ENCODE results near the gene USE1. TPM values are rescaled to one million over a fixed set of nuclear protein-coding genes. Genes with fewer than 3 reads are reported as not detected.

Gene USE1
- total and polyA plus RNA-seq, 9 of the 15 experiments (the other 6 are each of a cell fraction or from before 2014, with no cell fraction given), result 17.3 to 52.4 (median 34.0) TPM

GRCh38 chr19:17220207-17220758, 5.1 kb downstream of the USE1 start (continued):
- TF ChIP-seq ETV6 (IDR thresholded peaks at IDR 0.05; ENCODE audit: borderline replicate concordance in 1 of 2, low read depth in 2 of 2, low read length in 1 of 2) (no peak), ETV6 (CRISPR knock-in tag; IDR thresholded peaks at IDR 0.05; ENCODE audit: borderline replicate concordance) (no peak), ZBTB49 (CRISPR knock-in tag; IDR thresholded peaks at IDR 0.05; ENCODE audit: borderline replicate concordance) (no peak), RFX5 (IDR thresholded peaks at IDR 0.05; ENCODE audit: low read depth, low read length) (no peak), ZNF778 (CRISPR knock-in tag; IDR thresholded peaks at IDR 0.05) (no peak), BRD4 (IDR thresholded peaks at IDR 0.05) (no peak), HDAC2 (IDR thresholded peaks at IDR 0.05) (peak; percentile 34; the same call in 1 of the 2 replicates), POLR3G (IDR thresholded peaks at IDR 0.05; ENCODE audit: extremely low read depth, insufficient read length, insufficient replicate concordance) (no peak), MCM2 (IDR thresholded peaks at IDR 0.05; ENCODE audit: low read depth) (no peak), GTF2B (IDR thresholded peaks at IDR 0.05; ENCODE audit: extremely low read depth, insufficient read length) (no peak), FOXP1 (CRISPR knock-in tag; IDR thresholded peaks at IDR 0.05) (no peak), JUN (IDR thresholded peaks at IDR 0.05; ENCODE audit: borderline replicate concordance, low read depth, low read length) (peak; percentile 85), JUN (CRISPR knock-in tag; IDR thresholded peaks at IDR 0.05; ENCODE audit: borderline replicate concordance) (no peak), GATAD2B (IDR thresholded peaks at IDR 0.05; ENCODE audit: borderline replicate concordance) (no peak), CREM (IDR thresholded peaks at IDR 0.05; ENCODE audit: low read depth) (no peak), SPI1 (IDR thresholded peaks at IDR 0.05; ENCODE audit: borderline replicate concordance, low read depth, low read length) (no peak), TAF9B (IDR thresholded peaks at IDR 0.05; ENCODE audit: partially characterized antibody) (no peak), ZBTB26 (CRISPR knock-in tag; IDR thresholded peaks at IDR 0.05) (no peak), HLTF (IDR thresholded peaks at IDR 0.05) (0 out of 2 replicates have a peak, but pooled peaks have one; percentile 2), HDAC3 (IDR thresholded peaks at IDR 0.05; ENCODE audit: borderline replicate concordance, partially characterized antibody) (no peak), ZBTB5 (IDR thresholded peaks at IDR 0.05) (no peak)
- TF ChIP-seq, protein P1, sequence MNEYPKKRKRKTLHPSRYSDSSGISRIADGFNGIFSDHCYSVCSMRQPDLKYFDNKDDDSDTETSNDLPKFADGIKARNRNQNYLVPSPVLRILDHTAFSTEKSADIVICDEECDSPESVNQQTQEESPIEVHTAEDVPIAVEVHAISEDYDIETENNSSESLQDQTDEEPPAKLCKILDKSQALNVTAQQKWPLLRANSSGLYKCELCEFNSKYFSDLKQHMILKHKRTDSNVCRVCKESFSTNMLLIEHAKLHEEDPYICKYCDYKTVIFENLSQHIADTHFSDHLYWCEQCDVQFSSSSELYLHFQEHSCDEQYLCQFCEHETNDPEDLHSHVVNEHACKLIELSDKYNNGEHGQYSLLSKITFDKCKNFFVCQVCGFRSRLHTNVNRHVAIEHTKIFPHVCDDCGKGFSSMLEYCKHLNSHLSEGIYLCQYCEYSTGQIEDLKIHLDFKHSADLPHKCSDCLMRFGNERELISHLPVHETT (CRISPR knock-in tag; conservative IDR thresholded peaks at IDR 0.05 in 1 of 2, IDR thresholded peaks at IDR 0.05 in 1 of 2), result 0 out of 4 replicates have a peak, but pooled peaks of 1 of the 2 experiments have one; percentile 31

All from K562 (cell line).